GM19455 (cell line): ENCODE measurements around the gene FAIM.
"Not testable (repeated sequence)": the region's sequence is repeated elsewhere in the genome, so short reads cannot be mapped to it uniquely, and the experiment has no call there.

Experiments
- ATAC-seq: cut with Tn5 transposase; IDR thresholded peaks from one replicate; pipeline ENCODE4 v1.9.1; 2021; ENCODE audit not compliant: unreplicated experiment

The FAIM gene

GRCh38 chr3:138600100-138600745 lies 8.3 kb upstream of the FAIM start:
- ATAC-seq = no peak

GRCh38 chr3:138601661-138602060 lies 6.9 kb upstream of the FAIM start:
- not testable (repeated sequence) for ATAC-seq

GRCh38 chr3:138604106-138604595 lies 4.4 kb upstream of the FAIM start:
- ATAC-seq = not testable (repeated sequence)

GRCh38 chr3:138609898-138610266 lies 1.3 kb downstream of the FAIM start:
- no peak for ATAC-seq

GRCh38 chr3:138615462-138615861 lies 6.9 kb downstream of the FAIM start:
- no peak for ATAC-seq

GRCh38 chr3:138620431-138620830 lies 11.9 kb downstream of the FAIM start:
- ATAC-seq = no peak

GRCh38 chr3:138624518-138624917 lies 15.9 kb downstream of the FAIM start:
- no peak for ATAC-seq

- ATAC-seq = no peak
These were observed 17.3 kb downstream of the FAIM start for GRCh38 chr3:138625707-138626365.

GRCh38 chr3:138629526-138629925 lies 21.0 kb downstream of the FAIM start:
- ATAC-seq = no peak

GRCh38 chr3:138638641-138639040 lies 30.1 kb downstream of the FAIM start:
- ATAC-seq = no peak

- ATAC-seq = no peak
These were observed 32.0 kb downstream of the FAIM start for GRCh38 chr3:138640537-138640936.

- ATAC-seq = no peak
These were observed 33.8 kb downstream of the FAIM start for GRCh38 chr3:138642226-138642926.

GRCh38 chr3:138642927-138643253 lies 34.3 kb downstream of the FAIM start:
- ATAC-seq = no peak

GRCh38 chr3:138646008-138646407 lies 37.4 kb downstream of the FAIM start:
- no peak for ATAC-seq

- no peak for ATAC-seq
These were observed 37.9 kb downstream of the FAIM start for GRCh38 chr3:138646513-138646912.

- no peak for ATAC-seq
These were observed 40.6 kb downstream of the FAIM start for GRCh38 chr3:138649134-138649533.

- ATAC-seq = no peak
These were observed 45.0 kb downstream of the FAIM start for GRCh38 chr3:138653567-138653966.

- ATAC-seq = no peak
These were observed 48.9 kb downstream of the FAIM start for GRCh38 chr3:138657508-138657907.

GRCh38 chr3:138668107-138668506 lies 59.5 kb downstream of the FAIM start:
- ATAC-seq = no peak

GRCh38 chr3:138670407-138670806 lies 61.8 kb downstream of the FAIM start:
- ATAC-seq = no peak

- no peak for ATAC-seq
These were observed 65.3 kb downstream of the FAIM start for GRCh38 chr3:138673641-138674530.
